GM12878 (cell line): ENCODE measurements around the gene MAGI2. TPM values are rescaled to one million over a fixed set of nuclear protein-coding genes. Genes with fewer than 3 reads are reported as not detected.

Source experiments
- ATAC-seq: fragments of 200-7000 bp; cut with Tn5 transposase; 3 replicates; pipeline ENCODE4 v1.9.1; 2020; ENCODE audit warnings: mild to moderate bottlenecking, moderate library complexity
- BruUV-seq: library from RNA; stranded (reverse); fragments of 400-500 nt; replicated peaks from 2 replicates; lab custom pipeline; 2021; lab: Mats Ljungman, UMichigan
- CTCF ChIA-PET: fragments of 300-600 bp; sonication (Branson Sonifier 250); formaldehyde crosslinking; extraction: SDS; loops from one replicate; lab custom pipeline; 2021; ENCODE audit warnings: inconsistent platforms; lab: Yijun Ruan, JAX
- POLR2A ChIA-PET: fragments of 350-600 bp; formaldehyde crosslinking; extraction: SDS; loops from one replicate; lab custom pipeline; 2021; ENCODE audit warnings: inconsistent platforms; lab: Charles Lee
- RAD21 ChIA-PET: fragments of 300-600 bp; sonication (Branson Sonifier 250); formaldehyde crosslinking; loops from one replicate; lab custom pipeline; 2023; ENCODE audit warnings: antibody characterized with exemption; ENCODE audit not compliant: unreplicated experiment; lab: Charles Lee
- SMC1A ChIA-PET: fragments of 300-600 bp; sonication (Branson Sonifier 250); formaldehyde crosslinking; loops from one replicate; lab custom pipeline; 2023; ENCODE audit not compliant: unreplicated experiment, uncharacterized antibody; lab: Charles Lee
- DNase-seq: peaks from one replicate; pipeline ENCODE4 v3.0.0-alpha.2; 2011; ENCODE audit warnings: low read depth, low spot score
- FAIRE-seq: peaks from 3 replicates; lab custom pipeline; 2011; peaks lifted over from hg19 to GRCh38; lab: Jason Lieb, UNC
- H2AFZ ChIP-seq: 2 replicates; pipeline ENCODE4 v1.6.0; 2011; ENCODE audit warnings: low read depth, low read length, control low read depth; ENCODE audit not compliant: control insufficient read depth
- H3K27ac ChIP-seq: 2 replicates; pipeline ENCODE4 v1.5.1; 2011; ENCODE audit warnings: control low read depth; ENCODE audit not compliant: control insufficient read depth, insufficient read depth
- H3K27me3 ChIP-seq, 2 experiments: replicated peaks in 1 of 2; 2 replicates each; pipeline versions ENCODE4 v1.6.0 to v1.6.1; 2011; ENCODE audit warnings: low read length in 1 of 2; ENCODE audit not compliant: control insufficient read depth in 2 of 2, insufficient read depth in 2 of 2
- H3K36me3 ChIP-seq, 2 experiments: 2 replicates each; pipeline ENCODE4 v1.5.1; 2011; ENCODE audit warnings: low read length in 1 of 2; ENCODE audit not compliant: control insufficient read depth in 2 of 2, insufficient read depth in 2 of 2
- H3K4me1 ChIP-seq: 2 replicates; pipeline ENCODE4 v1.6.1; 2011; ENCODE audit warnings: mild to moderate bottlenecking, low read length, moderate library complexity, mixed read lengths; ENCODE audit not compliant: control insufficient read depth, insufficient read depth
- H3K4me2 ChIP-seq: 2 replicates; pipeline ENCODE4 v1.6.0; 2011; ENCODE audit warnings: control low read depth; ENCODE audit not compliant: control insufficient read depth, insufficient read depth
- H3K4me3 ChIP-seq: fragments of 200-600 bp; sonication (generic); 2 replicates; pipeline ENCODE4 v1.5.1; 2016
- H3K79me2 ChIP-seq: 2 replicates; pipeline ENCODE4 v1.6.0; 2011; ENCODE audit warnings: low read length; ENCODE audit not compliant: control insufficient read depth, insufficient read depth
- H3K9ac ChIP-seq: 2 replicates; pipeline ENCODE4 v1.8.0; 2011; ENCODE audit warnings: low read length, control low read depth, mixed read lengths; ENCODE audit not compliant: control insufficient read depth, insufficient read depth
- H3K9me3 ChIP-seq: replicated peaks from 3 replicates; pipeline ENCODE4 v1.5.1; 2011; ENCODE audit warnings: mild to moderate bottlenecking, low read length; ENCODE audit not compliant: control insufficient read depth, insufficient read depth
- H4K20me1 ChIP-seq: 2 replicates; pipeline ENCODE4 v1.6.0; 2011; ENCODE audit not compliant: control insufficient read depth, insufficient read depth
- EZH2 ChIP-seq: IDR thresholded peaks from 2 replicates; pipeline ENCODE4 v1.6.1; 2012; ENCODE audit warnings: low read depth, mild to moderate bottlenecking, control low read depth, inconsistent platforms, low read length, borderline replicate concordance; ENCODE audit not compliant: control insufficient read depth
- KLF5 ChIP-seq: fragments of 450-650 bp; IDR thresholded peaks from 2 replicates; pipeline ENCODE4 v1.6.1; 2014; ENCODE audit warnings: mild to moderate bottlenecking; ENCODE audit not compliant: partially characterized antibody
- MEF2B ChIP-seq: fragments of 450-650 bp; IDR thresholded peaks from 2 replicates; pipeline ENCODE4 v1.6.1; 2018; ENCODE audit warnings: mild to moderate bottlenecking, moderate library complexity; ENCODE audit not compliant: partially characterized antibody, poor library complexity, severe bottlenecking
- NFXL1 ChIP-seq: fragments of 450-650 bp; IDR thresholded peaks from 2 replicates; pipeline ENCODE4 v1.6.1; 2017; ENCODE audit warnings: antibody characterized with exemption, mild to moderate bottlenecking, borderline replicate concordance
- PAX8 ChIP-seq: fragments of 450-650 bp; IDR thresholded peaks from 2 replicates; pipeline ENCODE4 v1.6.1; 2017; ENCODE audit warnings: mild to moderate bottlenecking, moderate library complexity
- YBX1 ChIP-seq: fragments of 450-650 bp; IDR thresholded peaks from 2 replicates; pipeline ENCODE4 v1.6.1; 2016; ENCODE audit warnings: antibody characterized with exemption
- WGBS: methylation state at CpG from one replicate; pipeline ENCODE4 v1.1.6; 2016; ENCODE audit warnings: low lambda C conversion rate; ENCODE audit not compliant: insufficient replicate concordance, insufficient coverage; ENCODE audit errors: missing lambda C conversion rate; 5-methylcytosine and 5-hydroxymethylcytosine counted together
- in situ Hi-C: fragments of 300-500 bp; cut with MboI; formaldehyde crosslinking; loops from 9 replicates; pipeline ENCODE4 v1.14.3; 2018; ENCODE audit warnings: mixed read lengths
- intact Hi-C: fragments of 100-400 bp; cut with micrococcal nuclease; formaldehyde crosslinking; loops from one replicate; pipeline ENCODE4 v1.14.2; 2022; ENCODE audit not compliant: unreplicated experiment
- polyA plus RNA-seq, 11 experiments: library from polyadenylated mRNA; depleted of rRNA in 4 of 11; unstranded in 6 of 11; stranded (reverse) in 5 of 11; fragments of >200 nt; fragmentation: Nextera tagmentation in 4 of 11; fragmentation: Illumina TruSeq in 1 of 11; extraction: Ambion mirVana in 4 of 11; extraction: Trizol in 1 of 11; gene quantifications; 1 replicate in 1 of 11; 2 replicates in 10 of 11; pipeline versions ENCODE4 v1.2.1 to v1.2.3, GENCODE V29; 2011 to 2016; ENCODE audit warnings: inconsistent platforms in 2 of 11, missing spikeins in 2 of 11, low read depth in 1 of 11
- total RNA-seq, 4 experiments: library from RNA; depleted of rRNA in 3 of 4; stranded (reverse); fragments of >200 nt in 3 of 4; fragmentation: Illumina TruSeq in 1 of 4; extraction: Trizol in 1 of 4; gene quantifications; 2 replicates each; pipeline versions ENCODE4 v1.2.1 to v1.2.3, GENCODE V29; 2013 to 2021
- TF ChIP-seq, protein P1 (sequence below): fragments of 450-650 bp; formaldehyde crosslinking; IDR thresholded peaks from 2 replicates; pipeline ENCODE4 v1.5.0; 2022; ENCODE audit warnings: mild to moderate bottlenecking, missing genetic modification characterization

MAGI2 gene
- total and polyA plus RNA-seq, 10 of the 15 experiments (the other 5 are each of a cell fraction or from before 2014, with no cell fraction given): 0.01 to 0.31 (median 0.05) TPM; not detected in 2

DNA sequence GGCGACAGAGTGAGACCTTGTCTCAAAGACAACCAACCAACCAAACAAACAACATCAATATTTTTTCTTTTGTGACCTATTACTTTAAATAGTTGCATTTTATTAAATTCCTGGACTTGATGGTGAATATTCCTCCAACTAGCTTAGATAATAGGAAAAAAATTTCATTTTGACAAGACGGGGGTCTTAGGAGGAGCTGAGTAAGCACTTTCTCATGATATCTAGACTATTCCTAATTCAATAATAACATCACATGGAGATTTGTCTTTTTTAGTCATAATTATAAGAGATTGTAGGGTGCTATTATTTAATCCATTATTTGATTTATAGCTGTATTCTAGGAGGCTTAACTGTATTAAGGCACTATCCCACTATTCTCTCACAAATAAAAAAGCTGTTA lies 952.4 kb downstream of the MAGI2 start:
- FAIRE-seq: no peak

DNA sequence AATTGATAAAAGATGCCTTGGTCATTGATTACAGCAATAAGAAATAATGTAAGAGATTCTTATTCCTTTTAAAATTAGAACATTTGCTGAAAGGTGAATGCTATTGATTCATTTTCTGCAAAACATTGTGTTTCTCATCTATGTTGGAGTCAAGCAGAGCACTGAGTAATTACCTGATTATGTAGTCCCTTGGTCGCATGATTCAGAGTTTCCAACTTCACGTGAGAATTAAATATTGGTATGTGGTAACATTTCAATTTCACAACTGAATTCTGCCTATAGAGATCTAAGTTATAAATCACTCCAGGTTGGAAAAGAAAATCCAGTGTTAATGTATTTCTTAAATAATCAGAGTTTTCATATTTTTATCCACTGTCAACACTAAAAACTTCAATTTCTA lies 953.5 kb downstream of the MAGI2 start:
- WGBS: 11% methylated on average over 2 of the region's 2 CpGs
- FAIRE-seq: no peak
- TF ChIP-seq EZH2: no peak
- no peak for TF ChIP-seq MEF2B
- TF ChIP-seq, protein P1, sequence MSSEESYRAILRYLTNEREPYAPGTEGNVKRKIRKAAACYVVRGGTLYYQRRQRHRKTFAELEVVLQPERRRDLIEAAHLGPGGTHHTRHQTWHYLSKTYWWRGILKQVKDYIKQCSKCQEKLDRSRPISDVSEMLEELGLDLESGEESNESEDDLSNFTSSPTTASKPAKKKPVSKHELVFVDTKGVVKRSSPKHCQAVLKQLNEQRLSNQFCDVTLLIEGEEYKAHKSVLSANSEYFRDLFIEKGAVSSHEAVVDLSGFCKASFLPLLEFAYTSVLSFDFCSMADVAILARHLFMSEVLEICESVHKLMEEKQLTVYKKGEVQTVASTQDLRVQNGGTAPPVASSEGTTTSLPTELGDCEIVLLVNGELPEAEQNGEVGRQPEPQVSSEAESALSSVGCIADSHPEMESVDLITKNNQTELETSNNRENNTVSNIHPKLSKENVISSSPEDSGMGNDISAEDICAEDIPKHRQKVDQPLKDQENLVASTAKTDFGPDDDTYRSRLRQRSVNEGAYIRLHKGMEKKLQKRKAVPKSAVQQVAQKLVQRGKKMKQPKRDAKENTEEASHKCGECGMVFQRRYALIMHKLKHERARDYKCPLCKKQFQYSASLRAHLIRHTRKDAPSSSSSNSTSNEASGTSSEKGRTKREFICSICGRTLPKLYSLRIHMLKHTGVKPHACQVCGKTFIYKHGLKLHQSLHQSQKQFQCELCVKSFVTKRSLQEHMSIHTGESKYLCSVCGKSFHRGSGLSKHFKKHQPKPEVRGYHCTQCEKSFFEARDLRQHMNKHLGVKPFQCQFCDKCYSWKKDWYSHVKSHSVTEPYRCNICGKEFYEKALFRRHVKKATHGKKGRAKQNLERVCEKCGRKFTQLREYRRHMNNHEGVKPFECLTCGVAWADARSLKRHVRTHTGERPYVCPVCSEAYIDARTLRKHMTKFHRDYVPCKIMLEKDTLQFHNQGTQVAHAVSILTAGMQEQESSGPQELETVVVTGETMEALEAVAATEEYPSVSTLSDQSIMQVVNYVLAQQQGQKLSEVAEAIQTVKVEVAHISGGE: no peak
- TF ChIP-seq PAX8: no peak
- no peak for TF ChIP-seq KLF5
- no peak for TF ChIP-seq NFXL1

More for the DNA sequence above, 952.4 kb downstream of the MAGI2 start:
- intact Hi-C loops: no loop called here
- WGBS: 56% methylated on average over 2 of the region's 2 CpGs
- ATAC-seq: no peak
- H3K27ac ChIP-seq: no peak overlapping the region
- POLR2A ChIA-PET: no interaction called here
- H3K9me3 ChIP-seq: no peaks in the 10 kb centered on the region
- RAD21 ChIA-PET: no interaction called here
- no peak overlapping the region for H3K4me2 ChIP-seq
- SMC1A ChIA-PET: interaction anchor here (1.0 to 1.5 kb wide), 3 partner anchors 9 to 12 kb away, joined by 3 to 7 read pairs (median 3); no protein-coding TSS in a partner anchor
- CTCF ChIA-PET: interaction anchor here (0.5 to 1.0 kb wide), 3 partner anchors 10 to 676 kb away, joined by 3 to 4 read pairs (median 3); no protein-coding TSS in a partner anchor
- in situ Hi-C loops: no loop called here
- H3K27me3 ChIP-seq: no peaks in the 10 kb centered on the region
- no peaks in the 10 kb centered on the region for H3K36me3 ChIP-seq
- H3K79me2 ChIP-seq: no peaks in the 10 kb centered on the region
- H3K9ac ChIP-seq: no peak overlapping the region
- DNase-seq: no peak
- no peaks in the 10 kb centered on the region for H4K20me1 ChIP-seq
- BruUV-seq: no TSS peak
- no peak overlapping the region for H3K4me3 ChIP-seq
- no peak for TF ChIP-seq YBX1
- no peaks in the 10 kb centered on the region for H3K4me1 ChIP-seq
- no peak overlapping the region for H2AFZ ChIP-seq

More for the DNA sequence above, 953.5 kb downstream of the MAGI2 start:
- DNase-seq (no peak), ATAC-seq (no peak)
- Histone ChIP-seq H3K4me2 (no peak overlapping the region), H3K4me3 (no peak overlapping the region), H3K27me3 (no peaks in the 10 kb centered on the region), H2AFZ (no peak overlapping the region), H3K9me3 (no peaks in the 10 kb centered on the region), H3K27ac (no peak overlapping the region), H3K79me2 (no peaks in the 10 kb centered on the region), H4K20me1 (no peaks in the 10 kb centered on the region), H3K4me1 (no peaks in the 10 kb centered on the region), H3K9ac (no peak overlapping the region), H3K36me3 (no peaks in the 10 kb centered on the region)
- in situ Hi-C loops: no loop called here
- no TSS peak for BruUV-seq
- ChIA-PET CTCF (no interaction called here), POLR2A (no interaction called here), RAD21 (no interaction called here), SMC1A (no interaction called here)
- intact Hi-C loops: no loop called here
